LNCAP (cell line): ENCODE data around the gene CD7.

Experiments
- TF ChIP-seq, protein P1 (sequence below): fragments of 450-650 bp; IDR thresholded peaks from 2 replicates; pipeline ENCODE4 v1.5.1; 2017; ENCODE audit warnings: mild to moderate bottlenecking

The CD7 gene

DNA sequence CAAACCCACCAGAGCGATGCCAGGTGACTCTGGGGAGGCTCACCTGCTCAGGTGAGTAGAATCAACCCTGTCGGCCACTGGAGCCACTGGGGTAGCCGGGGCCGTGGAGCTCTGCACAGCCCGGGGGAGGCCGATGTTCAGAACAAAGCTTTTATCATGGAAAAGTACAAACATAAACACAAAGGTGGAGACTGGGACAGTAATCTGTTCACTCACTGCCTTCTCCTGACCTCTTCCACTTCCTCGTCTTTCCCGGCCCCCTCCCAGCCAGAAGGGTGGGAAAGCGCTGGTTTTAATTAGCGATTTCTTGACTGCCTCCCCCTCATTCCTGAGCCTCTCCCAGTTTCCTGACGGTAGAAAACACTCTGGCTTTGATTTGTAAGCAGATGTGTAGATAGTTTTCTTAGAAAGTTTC is 31.9 kb upstream of the CD7 start:
- TF ChIP-seq, protein P1, sequence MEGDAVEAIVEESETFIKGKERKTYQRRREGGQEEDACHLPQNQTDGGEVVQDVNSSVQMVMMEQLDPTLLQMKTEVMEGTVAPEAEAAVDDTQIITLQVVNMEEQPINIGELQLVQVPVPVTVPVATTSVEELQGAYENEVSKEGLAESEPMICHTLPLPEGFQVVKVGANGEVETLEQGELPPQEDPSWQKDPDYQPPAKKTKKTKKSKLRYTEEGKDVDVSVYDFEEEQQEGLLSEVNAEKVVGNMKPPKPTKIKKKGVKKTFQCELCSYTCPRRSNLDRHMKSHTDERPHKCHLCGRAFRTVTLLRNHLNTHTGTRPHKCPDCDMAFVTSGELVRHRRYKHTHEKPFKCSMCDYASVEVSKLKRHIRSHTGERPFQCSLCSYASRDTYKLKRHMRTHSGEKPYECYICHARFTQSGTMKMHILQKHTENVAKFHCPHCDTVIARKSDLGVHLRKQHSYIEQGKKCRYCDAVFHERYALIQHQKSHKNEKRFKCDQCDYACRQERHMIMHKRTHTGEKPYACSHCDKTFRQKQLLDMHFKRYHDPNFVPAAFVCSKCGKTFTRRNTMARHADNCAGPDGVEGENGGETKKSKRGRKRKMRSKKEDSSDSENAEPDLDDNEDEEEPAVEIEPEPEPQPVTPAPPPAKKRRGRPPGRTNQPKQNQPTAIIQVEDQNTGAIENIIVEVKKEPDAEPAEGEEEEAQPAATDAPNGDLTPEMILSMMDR = no peak

DNA sequence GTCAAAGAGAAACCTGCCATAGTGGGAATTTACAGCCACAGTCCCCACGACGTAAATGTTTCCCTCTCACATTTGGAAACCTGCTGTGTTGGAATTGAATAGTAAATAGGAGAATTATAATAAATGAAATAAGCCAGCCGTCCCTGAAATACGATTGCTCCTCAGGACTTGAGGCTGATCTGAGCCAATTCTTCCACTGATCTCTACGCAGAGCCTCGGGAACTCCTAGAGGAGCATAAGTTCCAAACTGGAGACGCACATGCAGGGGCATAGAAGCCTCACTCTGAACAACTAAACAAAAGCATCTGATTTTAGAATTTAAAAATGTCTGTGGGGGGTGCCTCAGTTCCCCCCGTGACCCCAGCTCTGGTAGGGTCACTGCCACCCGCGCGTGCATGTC is 31.5 kb upstream of the CD7 start:
- TF ChIP-seq, protein P1 = no peak

DNA sequence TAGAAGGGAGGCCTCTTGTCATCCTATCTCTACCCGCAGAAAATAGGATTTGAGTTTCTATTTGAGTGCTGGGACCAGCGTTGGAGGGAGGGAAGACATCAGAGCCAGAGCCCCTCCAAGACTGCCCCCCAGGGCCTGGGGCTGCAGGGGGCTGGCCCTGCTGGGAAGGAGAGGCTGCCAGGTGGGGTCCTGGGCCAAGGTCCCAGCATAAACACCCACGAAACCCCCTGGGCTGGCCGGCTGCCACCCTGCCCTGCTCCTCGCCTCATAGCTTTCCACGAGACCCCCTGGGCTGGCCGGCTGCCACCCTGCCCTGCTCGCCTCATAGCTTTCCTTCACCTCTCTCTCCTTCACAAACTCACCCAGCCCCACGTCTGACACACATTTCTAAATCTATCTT is 31.0 kb upstream of the CD7 start:
- TF ChIP-seq, protein P1 = no peak

DNA sequence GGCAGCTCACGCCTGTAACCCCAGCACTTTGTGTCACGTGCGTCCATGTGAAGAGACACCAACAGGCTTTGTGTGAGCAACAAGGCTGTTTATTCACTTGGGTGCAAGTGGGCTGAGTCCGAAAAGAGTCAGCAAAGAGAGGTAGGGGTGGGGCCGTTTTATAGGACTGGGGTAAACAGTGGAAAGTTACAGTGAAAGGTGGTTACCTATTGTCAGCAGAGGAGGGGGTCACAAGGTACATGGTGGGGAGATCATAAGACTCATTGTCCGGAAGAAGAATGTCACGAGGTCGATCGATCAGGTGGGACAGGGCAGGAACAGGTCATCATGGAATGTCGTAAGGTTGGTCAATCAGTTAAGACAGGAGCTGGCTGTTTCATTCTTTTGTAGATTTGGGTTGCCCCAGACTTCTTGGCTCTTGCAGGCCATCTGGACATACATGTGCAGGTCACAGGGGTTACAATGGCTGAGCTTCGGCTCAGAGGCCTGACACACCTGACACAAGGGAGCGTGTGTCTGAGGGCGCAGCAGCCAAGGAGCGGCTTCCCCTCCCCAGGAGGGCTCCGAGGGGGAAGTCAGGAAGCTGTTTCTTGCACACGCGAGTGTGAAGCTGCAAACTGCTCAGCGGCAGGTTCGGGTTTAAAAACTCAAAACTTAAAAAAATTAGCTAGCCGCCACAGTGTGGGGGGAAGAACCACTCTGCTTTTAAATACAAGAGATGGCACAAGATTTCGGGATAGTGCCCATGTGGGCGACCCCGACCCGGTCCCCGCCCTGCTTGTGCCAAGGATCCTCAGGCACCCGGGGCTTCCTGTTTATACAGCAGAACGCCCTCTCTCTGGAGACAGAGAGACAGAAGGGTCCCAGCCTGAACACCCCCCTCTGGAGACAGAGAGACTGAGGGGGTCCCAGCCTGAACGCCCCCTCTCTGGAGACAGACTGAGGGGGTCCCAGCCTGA is 29.2 kb upstream of the CD7 start:
- TF ChIP-seq, protein P1 = no peak

DNA sequence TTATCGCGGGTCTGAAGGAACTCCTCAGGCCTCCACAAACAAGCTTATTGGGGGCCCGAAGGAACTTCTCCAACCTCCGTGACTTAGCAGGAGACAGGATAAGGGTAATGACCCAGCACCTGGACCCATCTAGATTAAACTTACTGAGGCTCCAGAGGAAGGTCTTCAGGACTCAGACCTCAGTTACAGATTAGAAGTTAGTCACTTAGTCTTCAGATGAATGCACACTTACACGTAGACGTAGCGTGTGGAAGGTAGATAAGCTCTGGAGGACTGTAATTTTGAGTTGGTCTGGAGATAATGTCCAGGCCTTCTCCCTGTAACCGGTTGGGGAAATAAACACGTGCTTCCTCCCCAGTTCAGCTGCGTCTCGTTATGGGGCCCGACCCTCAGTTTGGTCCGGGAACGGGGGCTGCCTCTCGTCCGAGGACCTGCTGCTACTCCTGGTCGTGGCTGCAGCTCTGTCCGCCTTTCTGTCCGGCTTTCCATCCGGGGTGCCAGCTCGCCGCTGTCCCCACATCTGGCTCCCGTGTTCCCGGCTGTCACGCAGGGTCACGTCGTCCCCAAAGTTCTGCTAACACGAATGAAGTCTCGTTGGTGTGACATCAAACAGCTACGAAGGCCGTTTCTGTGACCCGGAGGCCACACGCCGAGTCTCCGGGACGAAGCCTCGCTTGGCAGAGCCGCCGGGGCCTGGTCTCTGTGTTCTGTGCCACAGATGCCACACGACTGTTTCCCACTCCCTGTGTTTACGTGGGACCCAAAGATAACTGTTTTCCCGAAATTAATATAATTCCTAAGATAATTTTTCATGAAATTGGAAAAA is 28.0 kb upstream of the CD7 start:
- TF ChIP-seq, protein P1 = no peak

DNA sequence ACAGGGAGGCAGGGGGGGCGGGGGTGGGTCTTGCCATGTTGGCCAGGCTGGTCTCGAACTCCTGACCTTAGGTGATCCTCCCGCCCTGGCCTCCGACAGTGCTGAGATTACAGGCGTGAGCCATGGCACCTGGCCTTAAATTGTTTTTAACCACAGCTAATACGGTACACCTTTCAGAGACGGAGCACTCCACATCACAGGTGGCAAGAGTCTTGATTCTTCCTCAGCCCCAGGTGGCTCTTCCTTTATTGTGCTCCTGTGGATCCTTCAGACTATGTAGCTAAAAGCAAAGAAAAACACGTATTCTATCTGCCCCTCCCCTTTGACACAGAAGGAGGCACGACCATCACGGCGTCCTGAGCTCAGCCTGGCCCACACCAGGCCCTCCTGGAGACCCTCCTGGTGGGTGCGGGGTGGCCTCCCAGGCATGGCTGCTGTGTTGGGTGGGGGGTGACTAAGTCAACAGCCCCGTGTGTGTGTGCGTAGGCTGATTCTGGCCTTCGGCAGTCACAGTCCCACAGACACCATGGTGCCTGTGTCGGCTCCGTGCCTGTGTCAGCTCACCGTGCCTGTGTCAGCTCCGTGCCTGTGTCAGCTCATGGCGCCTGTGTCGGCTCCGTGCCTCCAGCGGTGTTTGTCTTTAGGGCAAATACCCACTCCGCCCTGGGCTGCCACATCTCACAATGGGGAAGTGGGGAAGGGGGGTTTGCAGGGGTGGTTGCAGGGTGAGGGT is 26.9 kb upstream of the CD7 start:
- TF ChIP-seq, protein P1 = no peak

DNA sequence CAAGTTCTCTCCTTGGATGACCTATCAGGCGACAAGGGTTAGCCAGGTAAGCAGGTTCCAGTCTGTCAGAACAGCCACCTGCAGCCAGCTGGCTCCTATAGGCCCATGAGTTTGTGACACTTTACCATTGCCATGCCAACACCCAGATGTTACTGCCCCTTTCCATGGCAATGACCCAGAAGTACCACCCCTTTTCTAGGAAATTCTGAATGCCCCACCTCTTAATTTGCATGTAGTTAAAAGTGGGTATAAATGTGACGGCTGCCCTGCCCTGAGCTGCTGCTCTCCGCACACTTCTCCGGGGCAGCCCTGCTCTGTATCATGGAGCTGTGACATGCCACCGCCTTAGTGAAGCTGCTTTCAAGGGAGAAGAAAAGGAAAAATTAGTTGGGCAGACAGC is 26.2 kb upstream of the CD7 start:
- TF ChIP-seq, protein P1 = no peak
